Ishikawa (cell line): ENCODE data around the gene GALT.

Source experiments
- CEBPB ChIP-seq: IDR thresholded peaks from 2 replicates; pipeline ENCODE4 v1.6.1; 2012
- CREB1 ChIP-seq: IDR thresholded peaks from 2 replicates; pipeline ENCODE4 v1.6.1; 2012; ENCODE audit warnings: low read depth
- EGR1 ChIP-seq: IDR thresholded peaks from 2 replicates; pipeline ENCODE4 v1.6.1; 2012
- EP300 ChIP-seq: IDR thresholded peaks from 2 replicates; pipeline ENCODE4 v1.6.1; 2012; ENCODE audit warnings: borderline replicate concordance
- FOXM1 ChIP-seq: IDR thresholded peaks from 2 replicates; pipeline ENCODE4 v1.6.1; 2012; ENCODE audit warnings: low read depth, borderline replicate concordance
- MAX ChIP-seq: IDR thresholded peaks from 2 replicates; pipeline ENCODE4 v1.6.1; 2012
- NFIC ChIP-seq: IDR thresholded peaks from 2 replicates; pipeline ENCODE4 v1.6.1; 2012
- RAD21 ChIP-seq: IDR thresholded peaks from 2 replicates; pipeline ENCODE4 v1.6.1; 2012; ENCODE audit warnings: low read depth
- REST ChIP-seq: IDR thresholded peaks from 2 replicates; pipeline ENCODE4 v1.6.1; 2012; ENCODE audit warnings: low read depth, mild to moderate bottlenecking
- TAF1 ChIP-seq: IDR thresholded peaks from 2 replicates; pipeline ENCODE4 v1.6.1; 2012; ENCODE audit warnings: low read depth, mild to moderate bottlenecking
- TCF12 ChIP-seq: IDR thresholded peaks from 2 replicates; pipeline ENCODE4 v1.6.1; 2012; ENCODE audit warnings: low read depth
- TEAD4 ChIP-seq: IDR thresholded peaks from 2 replicates; pipeline ENCODE4 v1.6.1; 2012
- USF1 ChIP-seq: IDR thresholded peaks from 2 replicates; pipeline ENCODE4 v1.6.1; 2012
- YY1 ChIP-seq: IDR thresholded peaks from 2 replicates; pipeline ENCODE4 v1.6.1; 2012; ENCODE audit warnings: low read depth
- ZBTB7A ChIP-seq: IDR thresholded peaks from 2 replicates; pipeline ENCODE4 v1.6.1; 2012; ENCODE audit warnings: low read depth

GALT gene

GRCh38 chr9:34659592-34660253 is 13.2 kb downstream of the GALT start:
- TF ChIP-seq YY1 (no peak), ZBTB7A (no peak), TCF12 (no peak), CREB1 (no peak), FOXM1 (no peak)

GRCh38 chr9:34662526-34663302 is 16.2 kb downstream of the GALT start, which contains the start of gene CCL27:
Gene CCL27, minus strand, starts transcription at chr9:34662657. Its CDS starts 24 bp downstream, at chr9:34662633.
- no peak for TF ChIP-seq NFIC
- no peak for TF ChIP-seq ZBTB7A
- no peak for TF ChIP-seq TAF1
- no peak for TF ChIP-seq FOXM1
- TF ChIP-seq CREB1: no peak
- no peak for TF ChIP-seq REST
- TF ChIP-seq EGR1: no peak
- TF ChIP-seq USF1: no peak
- TF ChIP-seq TEAD4: no peak
- TF ChIP-seq YY1: no peak
- no peak for TF ChIP-seq MAX
- TF ChIP-seq EP300: no peak
- no peak for TF ChIP-seq RAD21
- no peak for TF ChIP-seq CEBPB
- no peak for TF ChIP-seq TCF12

- TF ChIP-seq FOXM1 (no peak), TEAD4 (no peak), MAX (no peak), CREB1 (no peak), RAD21 (no peak), REST (no peak), EP300 (no peak), CEBPB (no peak), USF1 (no peak), NFIC (no peak), EGR1 (no peak), TCF12 (no peak)
These were observed 16.8 kb downstream of the GALT start for GRCh38 chr9:34663303-34663605.

GRCh38 chr9:34664281-34665066 is 18.0 kb downstream of the GALT start:
- TF ChIP-seq RAD21 (peak; percentile 38; the same call in 1 of the 2 replicates), USF1 (no peak), EP300 (no peak)

GRCh38 chr9:34665067-34665380 is 18.5 kb downstream of the GALT start:
- no peak for TF ChIP-seq USF1
- TF ChIP-seq EP300: no peak
- TF ChIP-seq ZBTB7A: no peak
- no peak for TF ChIP-seq RAD21
- TF ChIP-seq EGR1: no peak
- no peak for TF ChIP-seq YY1
- no peak for TF ChIP-seq TEAD4
- no peak for TF ChIP-seq NFIC
- TF ChIP-seq MAX: no peak
- TF ChIP-seq REST: no peak
- no peak for TF ChIP-seq FOXM1
- TF ChIP-seq CREB1: no peak
- no peak for TF ChIP-seq TCF12
- TF ChIP-seq CEBPB: no peak
- no peak for TF ChIP-seq TAF1
